ENCODE measurements around the gene PTPRU. TPM values are rescaled to one million over a fixed set of nuclear protein-coding genes. Genes with fewer than 3 reads are reported as not detected.
A peak's percentile ranks its signal among the peaks of the same experiment; 100 is the strongest.

The PTPRU gene
- total and polyA plus RNA-seq, 2 experiments from 2014 or later: 8.0 to 105 TPM

- Histone ChIP-seq H2AFZ (no peak overlapping the region), H3K4me3 (peak overlapping the region; percentile 72), H3K79me2 (replicated peaks; ENCODE audit: insufficient read depth) (peaks cover 10% of the 10 kb centered on the region; the same call in 1 of the 2 replicates), H3F3A (replicated peaks; ENCODE audit: low read depth) (peaks cover 18% of the 10 kb centered on the region), H3K4me2 (peak overlapping the region; percentile 96), H3K27me3 (ENCODE audit: insufficient read depth) (peaks cover 41% of the 10 kb centered on the region), H4K20me1 (replicated peaks; ENCODE audit: insufficient read depth) (no peaks in the 10 kb centered on the region; the same call in 1 of the 2 replicates), H3K9me2 (ENCODE audit: insufficient read depth) (no peaks in the 10 kb centered on the region), H3K36me3 (ENCODE audit: insufficient read depth) (no peaks in the 10 kb centered on the region), H3K4me1 (ENCODE audit: insufficient read depth) (peaks cover 22% of the 10 kb centered on the region), H3K27ac (ENCODE audit: low read depth) (no peak overlapping the region)
- H3K27ac Mint-ChIP-seq: no peak overlapping the region
- TF ChIP-seq, protein P1, sequence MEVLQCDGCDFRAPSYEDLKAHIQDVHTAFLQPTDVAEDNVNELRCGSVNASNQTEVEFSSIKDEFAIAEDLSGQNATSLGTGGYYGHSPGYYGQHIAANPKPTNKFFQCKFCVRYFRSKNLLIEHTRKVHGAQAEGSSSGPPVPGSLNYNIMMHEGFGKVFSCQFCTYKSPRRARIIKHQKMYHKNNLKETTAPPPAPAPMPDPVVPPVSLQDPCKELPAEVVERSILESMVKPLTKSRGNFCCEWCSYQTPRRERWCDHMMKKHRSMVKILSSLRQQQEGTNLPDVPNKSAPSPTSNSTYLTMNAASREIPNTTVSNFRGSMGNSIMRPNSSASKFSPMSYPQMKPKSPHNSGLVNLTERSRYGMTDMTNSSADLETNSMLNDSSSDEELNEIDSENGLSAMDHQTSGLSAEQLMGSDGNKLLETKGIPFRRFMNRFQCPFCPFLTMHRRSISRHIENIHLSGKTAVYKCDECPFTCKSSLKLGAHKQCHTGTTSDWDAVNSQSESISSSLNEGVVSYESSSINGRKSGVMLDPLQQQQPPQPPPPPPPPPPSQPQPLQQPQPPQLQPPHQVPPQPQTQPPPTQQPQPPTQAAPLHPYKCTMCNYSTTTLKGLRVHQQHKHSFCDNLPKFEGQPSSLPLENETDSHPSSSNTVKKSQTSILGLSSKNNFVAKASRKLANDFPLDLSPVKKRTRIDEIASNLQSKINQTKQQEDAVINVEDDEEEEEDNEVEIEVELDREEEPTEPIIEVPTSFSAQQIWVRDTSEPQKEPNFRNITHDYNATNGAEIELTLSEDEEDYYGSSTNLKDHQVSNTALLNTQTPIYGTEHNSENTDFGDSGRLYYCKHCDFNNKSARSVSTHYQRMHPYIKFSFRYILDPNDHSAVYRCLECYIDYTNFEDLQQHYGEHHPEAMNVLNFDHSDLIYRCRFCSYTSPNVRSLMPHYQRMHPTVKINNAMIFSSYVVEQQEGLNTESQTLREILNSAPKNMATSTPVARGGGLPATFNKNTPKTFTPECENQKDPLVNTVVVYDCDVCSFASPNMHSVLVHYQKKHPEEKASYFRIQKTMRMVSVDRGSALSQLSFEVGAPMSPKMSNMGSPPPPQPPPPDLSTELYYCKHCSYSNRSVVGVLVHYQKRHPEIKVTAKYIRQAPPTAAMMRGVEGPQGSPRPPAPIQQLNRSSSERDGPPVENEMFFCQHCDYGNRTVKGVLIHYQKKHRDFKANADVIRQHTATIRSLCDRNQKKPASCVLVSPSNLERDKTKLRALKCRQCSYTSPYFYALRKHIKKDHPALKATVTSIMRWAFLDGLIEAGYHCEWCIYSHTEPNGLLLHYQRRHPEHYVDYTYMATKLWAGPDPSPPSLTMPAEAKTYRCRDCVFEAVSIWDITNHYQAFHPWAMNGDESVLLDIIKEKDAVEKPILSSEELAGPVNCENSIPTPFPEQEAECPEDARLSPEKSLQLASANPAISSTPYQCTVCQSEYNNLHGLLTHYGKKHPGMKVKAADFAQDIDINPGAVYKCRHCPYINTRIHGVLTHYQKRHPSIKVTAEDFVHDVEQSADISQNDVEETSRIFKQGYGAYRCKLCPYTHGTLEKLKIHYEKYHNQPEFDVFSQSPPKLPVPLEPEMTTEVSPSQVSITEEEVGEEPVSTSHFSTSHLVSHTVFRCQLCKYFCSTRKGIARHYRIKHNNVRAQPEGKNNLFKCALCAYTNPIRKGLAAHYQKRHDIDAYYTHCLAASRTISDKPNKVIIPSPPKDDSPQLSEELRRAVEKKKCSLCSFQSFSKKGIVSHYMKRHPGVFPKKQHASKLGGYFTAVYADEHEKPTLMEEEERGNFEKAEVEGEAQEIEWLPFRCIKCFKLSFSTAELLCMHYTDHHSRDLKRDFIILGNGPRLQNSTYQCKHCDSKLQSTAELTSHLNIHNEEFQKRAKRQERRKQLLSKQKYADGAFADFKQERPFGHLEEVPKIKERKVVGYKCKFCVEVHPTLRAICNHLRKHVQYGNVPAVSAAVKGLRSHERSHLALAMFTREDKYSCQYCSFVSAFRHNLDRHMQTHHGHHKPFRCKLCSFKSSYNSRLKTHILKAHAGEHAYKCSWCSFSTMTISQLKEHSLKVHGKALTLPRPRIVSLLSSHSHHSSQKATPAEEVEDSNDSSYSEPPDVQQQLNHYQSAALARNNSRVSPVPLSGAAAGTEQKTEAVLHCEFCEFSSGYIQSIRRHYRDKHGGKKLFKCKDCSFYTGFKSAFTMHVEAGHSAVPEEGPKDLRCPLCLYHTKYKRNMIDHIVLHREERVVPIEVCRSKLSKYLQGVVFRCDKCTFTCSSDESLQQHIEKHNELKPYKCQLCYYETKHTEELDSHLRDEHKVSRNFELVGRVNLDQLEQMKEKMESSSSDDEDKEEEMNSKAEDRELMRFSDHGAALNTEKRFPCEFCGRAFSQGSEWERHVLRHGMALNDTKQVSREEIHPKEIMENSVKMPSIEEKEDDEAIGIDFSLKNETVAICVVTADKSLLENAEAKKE (CRISPR knock-in tag; IDR thresholded peaks at IDR 0.05): no peak
- TF ChIP-seq, protein P2, sequence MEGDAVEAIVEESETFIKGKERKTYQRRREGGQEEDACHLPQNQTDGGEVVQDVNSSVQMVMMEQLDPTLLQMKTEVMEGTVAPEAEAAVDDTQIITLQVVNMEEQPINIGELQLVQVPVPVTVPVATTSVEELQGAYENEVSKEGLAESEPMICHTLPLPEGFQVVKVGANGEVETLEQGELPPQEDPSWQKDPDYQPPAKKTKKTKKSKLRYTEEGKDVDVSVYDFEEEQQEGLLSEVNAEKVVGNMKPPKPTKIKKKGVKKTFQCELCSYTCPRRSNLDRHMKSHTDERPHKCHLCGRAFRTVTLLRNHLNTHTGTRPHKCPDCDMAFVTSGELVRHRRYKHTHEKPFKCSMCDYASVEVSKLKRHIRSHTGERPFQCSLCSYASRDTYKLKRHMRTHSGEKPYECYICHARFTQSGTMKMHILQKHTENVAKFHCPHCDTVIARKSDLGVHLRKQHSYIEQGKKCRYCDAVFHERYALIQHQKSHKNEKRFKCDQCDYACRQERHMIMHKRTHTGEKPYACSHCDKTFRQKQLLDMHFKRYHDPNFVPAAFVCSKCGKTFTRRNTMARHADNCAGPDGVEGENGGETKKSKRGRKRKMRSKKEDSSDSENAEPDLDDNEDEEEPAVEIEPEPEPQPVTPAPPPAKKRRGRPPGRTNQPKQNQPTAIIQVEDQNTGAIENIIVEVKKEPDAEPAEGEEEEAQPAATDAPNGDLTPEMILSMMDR (conservative IDR thresholded peaks at IDR 0.05; ENCODE audit: low read depth in 2 of 2): peak; percentile 81 to 89
- no peak for TF ChIP-seq JUNB (IDR thresholded peaks at IDR 0.05; ENCODE audit: unreplicated experiment)
- ATAC-seq: peak; percentile 23
- peak overlapping the region; percentile 16; the same call in 1 of the 3 replicates for H3K4me3 Mint-ChIP-seq
- peak; percentile 96 for DNase-seq (ENCODE audit: low spot score)
- H3K9me3 Mint-ChIP-seq: peaks cover 6% of the 10 kb centered on the region; the same call in 2 of the 3 replicates
- peaks cover 41% of the 10 kb centered on the region for H3K27me3 Mint-ChIP-seq (ENCODE audit: insufficient read depth, low read depth, poor library complexity)
- H3K36me3 Mint-ChIP-seq (ENCODE audit: low read depth): peaks cover 6% of the 10 kb centered on the region; the same call in 1 of the 3 replicates
- peaks cover 33% of the 10 kb centered on the region for H3K4me1 Mint-ChIP-seq
These were observed 4.1 kb downstream of the PTPRU start for GRCh38 chr1:29240400-29240837.

Data from GM23338 (cell line).